T-helper 22 cell (primary cell): Measurements from ENCODE around the gene UTP15.
A peak's percentile ranks its signal among the peaks of the same experiment; 100 is the strongest.

Experiments used
- DNase-seq: peaks from one replicate; pipeline ENCODE4 v3.0.0-alpha.2; 2020; ENCODE audit warnings: low read depth

Gene UTP15

DNA sequence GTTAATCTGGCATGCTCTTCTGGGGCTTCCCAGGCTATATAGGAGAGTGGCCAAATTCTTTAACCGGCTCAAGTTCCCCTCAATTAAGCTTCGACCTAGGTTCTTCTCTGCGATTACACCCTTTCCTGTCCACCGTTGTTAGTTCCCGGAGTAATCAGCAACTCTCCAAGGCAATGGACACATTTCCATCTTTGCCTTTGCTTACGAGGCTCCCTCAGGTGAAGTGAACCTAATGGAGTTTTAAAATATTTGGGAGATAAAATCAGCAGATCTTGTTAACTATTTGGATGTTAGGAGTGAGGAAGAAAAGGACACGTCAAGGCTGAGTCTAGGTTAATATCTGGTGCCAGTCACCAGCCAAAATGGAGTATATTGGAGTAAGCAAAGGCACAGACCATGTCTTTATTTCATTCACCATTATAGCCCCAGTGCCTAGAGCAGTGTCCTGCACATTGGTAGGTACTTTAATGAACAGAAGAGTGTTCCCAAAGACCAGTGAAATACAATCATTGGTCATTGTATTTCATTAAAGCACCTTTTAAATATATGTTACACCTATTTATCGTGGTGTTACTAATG is 515 bp downstream of the UTP15 start:
- no peak for DNase-seq

DNA sequence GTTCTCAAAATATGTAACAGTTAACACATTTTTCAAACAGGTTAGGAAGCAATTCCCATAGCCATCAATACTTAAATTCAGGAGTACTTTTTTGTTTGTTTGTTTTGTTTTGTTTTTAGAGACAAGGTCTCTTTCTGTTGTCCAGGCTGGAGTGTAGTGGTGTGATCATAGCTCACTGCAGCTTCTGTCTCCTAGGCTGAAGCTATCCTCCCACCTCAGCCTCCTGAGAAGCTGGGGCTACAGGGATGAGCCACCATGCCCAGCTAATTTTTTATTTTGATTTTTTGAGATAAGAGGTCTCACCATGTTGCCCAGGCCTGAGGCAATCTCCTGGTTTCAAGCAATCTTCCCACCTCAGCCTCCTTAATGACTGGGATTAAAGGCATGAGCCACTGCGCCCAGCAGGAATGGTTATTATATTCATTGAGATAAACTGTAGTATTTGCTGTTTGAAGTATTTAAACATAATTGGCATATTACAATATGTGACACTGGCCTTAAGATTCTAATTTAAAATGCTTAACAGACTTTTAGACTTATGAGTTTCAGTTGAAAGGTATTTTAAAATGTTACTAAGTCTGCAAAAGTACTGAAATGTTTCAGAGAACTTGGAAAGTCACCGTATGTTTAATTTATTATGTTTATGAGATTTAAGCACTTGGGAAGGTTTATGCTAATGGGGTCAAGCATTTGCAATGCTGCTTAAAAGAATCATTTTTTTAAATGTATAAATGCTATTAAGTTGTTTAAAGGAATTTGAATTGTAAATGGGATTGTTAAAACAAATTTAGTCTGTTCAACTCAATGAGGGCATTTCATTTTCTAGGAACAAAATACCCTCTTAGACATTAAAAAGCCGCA is 17.0 kb downstream of the UTP15 start:
- DNase-seq: no peak

DNA sequence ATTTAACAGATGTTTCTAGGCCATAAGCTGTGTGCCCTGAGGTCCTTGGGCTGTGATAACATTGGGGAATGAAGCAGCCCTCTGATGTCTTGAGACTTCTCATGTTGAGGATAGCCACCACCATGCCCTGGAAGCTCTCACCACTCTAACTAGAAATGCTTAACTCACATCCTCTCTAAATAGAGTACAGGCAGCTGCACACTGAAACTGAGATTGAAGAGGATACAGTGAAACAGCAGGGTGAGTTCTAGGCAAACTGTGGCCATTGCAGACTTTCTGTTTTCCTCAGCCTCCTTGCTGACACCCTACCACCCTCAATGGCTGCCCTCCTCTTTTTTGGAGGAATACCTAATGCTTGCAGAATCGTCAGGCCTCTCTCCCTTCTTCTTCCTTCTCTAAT is 22.4 kb downstream of the UTP15 start:
- no peak for DNase-seq

DNA sequence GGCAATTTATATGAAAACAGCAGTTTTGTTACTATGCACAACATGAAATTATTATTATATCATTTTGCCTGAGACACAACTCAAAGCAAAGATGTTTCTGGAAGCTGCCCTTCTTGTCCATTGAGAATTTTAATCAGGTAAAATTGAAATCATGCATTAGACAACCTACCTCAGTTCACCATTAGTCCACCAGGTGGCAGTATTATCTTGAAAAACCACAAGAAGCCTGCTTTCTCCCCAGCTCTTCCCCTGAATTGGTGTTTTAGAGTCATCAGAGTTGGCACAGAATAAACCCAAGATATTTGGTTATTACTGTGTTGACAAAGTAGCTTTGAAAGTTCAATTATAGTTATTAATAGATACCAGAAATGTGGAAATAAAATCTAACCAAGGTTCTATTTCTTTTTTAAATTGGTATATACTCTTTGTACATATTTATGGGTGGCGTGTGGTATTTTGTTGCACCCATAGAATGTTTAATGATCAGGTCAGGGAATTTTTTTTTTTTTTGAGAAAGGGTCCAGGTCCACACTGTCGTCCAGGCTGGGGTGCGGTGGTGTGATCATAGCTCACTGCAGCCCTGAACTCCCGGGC is 25.7 kb downstream of the UTP15 start:
- peak; percentile 7 for DNase-seq

DNA sequence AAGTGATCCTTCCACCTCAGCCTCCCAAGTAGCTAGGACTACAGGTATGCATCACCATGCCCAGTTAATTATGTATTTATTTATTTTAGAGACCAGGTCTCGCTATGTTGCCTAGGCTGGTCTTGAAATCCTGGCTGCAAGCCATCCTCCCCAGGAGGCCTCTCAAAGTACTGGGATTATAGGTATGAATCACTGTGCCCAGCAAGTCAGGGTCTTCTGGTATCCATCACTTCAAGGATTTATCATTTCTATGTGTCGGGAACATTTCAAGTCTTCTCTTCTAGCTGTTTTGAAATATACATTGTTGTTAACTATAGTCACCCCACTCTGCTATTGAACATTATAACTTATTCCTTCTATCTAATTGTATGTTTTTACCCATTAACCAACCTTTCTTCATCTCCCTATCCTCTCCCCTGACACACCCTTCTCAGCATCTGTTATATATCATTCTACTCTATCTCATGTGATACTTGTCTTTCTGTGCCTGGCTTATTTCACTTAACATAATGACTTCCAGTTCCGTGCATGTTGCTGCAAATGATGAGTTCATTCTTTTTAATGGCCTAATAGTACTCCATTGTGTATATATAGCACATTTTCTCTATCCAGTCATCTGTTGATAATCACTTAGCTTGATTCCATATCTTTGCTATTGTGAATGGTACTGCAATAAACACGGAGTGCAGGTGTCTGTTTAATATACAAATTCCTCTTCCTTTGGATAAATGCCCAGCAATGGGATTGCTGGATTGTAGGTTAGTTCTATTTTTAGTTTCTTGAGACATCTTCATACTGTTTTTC is 26.4 kb downstream of the UTP15 start:
- no peak for DNase-seq

DNA sequence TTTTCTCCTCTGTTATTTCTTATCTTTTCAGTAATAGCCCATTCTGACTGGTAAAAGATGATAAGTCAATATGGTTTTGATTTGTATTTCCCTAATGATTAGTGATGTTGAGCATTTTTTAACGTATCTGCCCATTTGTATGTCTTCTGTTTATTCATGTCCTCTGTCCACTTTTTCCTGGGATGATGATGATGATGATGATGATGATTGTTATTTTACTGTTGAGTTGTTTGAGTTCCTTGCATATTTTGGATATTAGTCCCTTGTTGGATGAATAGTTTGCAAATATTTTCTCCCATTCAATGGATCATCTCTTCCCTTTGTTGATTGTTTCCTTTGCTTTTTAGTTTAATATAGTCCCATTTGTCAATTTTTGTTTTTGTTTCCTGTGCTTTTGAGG is 27.0 kb downstream of the UTP15 start:
- DNase-seq: no peak

DNA sequence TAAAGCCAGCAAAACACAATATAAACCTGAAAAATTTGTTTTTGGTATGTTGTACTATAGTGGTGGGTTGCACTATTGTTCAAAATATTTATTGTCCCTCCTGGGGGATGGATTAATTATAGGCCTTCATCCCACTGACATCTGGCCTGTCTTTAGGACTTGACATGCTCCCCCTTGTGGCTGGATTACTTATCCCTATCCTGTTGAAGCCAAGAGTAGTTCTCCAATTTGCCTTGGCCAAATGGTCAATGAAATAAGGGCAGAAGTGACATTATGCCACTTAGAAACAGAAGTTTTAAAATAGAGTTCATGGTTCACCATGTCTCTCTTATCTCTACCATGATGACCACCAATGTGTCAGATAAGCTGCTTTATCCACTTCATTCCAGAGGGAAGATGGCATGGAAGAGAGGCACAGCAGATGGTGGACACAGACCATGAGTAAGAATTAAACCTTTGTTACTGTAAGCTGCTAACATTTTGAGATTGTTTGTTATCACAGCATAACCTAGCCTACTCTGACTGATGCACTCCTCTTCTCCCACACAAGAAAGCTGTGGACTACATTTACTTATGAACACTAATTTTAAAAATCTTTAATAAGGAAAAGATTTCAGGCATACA is 31.3 kb downstream of the UTP15 start:
- no peak for DNase-seq

DNA sequence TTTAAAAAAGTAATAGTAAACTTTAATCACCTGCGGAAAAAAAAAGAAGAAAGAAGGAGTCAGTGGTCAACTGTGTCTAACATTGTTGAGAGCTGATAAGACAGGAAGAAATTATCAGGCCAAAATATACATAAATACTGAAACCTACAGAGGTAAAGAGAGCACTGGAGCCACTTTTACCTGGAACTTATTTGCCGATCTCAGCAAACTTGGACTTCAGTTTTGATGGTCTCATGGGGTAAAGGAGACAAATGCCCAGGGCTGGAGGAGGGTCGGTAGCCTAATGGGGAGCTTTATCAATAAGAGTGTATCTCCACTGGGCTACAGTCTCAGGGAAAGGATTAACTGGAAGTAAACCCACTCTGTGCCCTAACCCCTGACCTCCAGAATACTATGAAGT is 33.8 kb downstream of the UTP15 start:
- no peak for DNase-seq

DNA sequence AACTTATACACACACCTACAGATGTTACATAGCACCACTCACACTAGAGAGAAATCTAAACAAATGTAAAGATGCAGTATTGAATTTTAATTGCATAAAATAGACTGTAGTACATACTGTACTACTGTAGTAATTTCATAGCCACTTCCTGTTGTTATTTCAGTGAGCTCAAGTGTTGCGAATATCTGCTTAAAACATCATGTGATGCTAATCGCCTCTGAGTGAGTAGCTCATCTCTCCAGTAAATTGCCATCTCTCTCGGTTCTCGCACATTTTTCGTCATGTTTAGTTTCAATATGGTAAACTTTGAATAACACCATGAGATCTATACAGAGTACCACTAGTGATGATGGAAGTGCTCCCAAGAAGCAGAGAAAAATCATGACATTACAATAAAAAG is 38.5 kb downstream of the UTP15 start:
- DNase-seq: no peak

DNA sequence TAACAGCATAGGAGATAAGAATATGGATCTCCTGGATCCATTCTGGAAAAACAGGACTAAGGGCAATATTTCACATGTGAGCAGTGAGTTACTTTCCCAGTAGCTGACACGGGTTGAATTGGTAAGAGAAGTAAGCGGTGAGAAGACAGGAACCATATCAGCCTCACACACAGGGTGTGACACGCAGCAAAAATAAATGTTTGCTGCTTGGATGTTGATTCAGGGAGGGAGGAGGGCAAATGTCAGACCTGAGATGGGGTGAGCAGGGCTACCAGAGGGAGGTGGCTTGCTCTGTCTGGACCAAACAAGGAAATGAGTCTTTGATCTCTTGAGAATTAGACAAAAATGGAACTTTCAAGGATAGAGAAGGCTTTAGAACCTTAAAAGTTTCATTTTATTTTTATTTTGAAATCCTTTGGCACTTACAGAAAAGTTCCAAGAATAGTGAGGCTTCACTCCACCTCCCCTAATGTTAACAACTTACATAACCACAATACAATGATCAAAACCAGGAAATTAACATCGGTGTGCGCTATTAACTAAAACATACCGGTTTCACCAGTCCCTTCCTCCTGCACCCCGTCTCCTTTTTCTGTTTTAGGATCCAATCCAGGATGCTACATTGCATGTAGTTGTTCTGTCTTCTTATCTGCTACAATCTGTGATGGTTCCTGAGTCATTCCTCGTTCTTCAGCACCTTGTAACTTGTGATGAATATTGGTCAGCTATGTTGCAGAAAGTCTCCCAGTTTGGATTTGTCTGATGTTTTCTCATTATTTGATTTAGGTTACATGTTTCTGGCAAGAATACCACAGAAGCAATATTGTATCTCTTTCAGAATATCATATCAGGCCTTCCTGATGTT is 39.9 kb downstream of the UTP15 start:
- no peak for DNase-seq

DNA sequence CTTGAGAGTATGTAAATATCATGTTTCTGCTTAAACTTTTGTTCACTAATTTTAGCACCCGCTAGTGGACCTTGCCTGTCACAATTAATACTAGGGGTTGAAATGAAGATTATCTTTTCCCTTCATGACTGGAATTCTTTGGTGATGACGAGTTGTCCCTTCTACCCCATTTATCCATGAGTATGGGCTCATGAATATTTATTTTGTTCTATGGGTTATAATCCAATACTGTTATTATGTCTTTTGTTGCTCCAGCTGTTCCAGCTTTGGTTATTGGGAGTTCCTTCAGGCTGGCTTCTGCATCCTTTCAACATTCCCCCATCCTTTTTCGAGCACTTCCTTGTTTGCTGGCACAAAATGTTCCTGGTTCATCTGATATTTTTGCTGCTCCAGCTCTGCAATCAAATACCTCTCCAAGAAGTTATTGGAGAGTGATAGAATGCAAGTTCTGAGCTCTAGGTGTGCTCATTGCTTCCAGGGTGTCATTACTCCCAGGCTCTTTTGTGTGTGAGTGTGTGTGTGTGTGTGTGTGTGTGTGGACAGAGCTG is 40.7 kb downstream of the UTP15 start:
- no peak for DNase-seq

DNA sequence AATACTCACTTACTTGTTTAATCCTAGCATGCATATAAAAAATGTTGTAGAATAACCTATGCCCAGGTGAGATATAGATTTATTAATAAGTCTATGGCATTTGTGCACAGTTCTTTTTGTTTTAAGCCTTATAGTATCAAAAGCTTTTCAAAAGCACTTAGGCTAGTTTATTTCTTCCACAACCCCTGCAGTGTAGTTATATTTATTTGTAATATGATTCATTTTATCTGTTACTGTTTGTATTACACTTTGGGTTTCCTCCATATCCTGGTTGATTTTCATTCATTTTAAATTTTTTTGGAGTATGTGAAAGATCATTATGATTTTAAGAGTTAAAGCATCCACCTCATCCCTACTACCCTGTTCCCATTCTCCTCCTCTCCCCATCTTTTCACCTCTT is 41.7 kb downstream of the UTP15 start:
- DNase-seq: no peak

DNA sequence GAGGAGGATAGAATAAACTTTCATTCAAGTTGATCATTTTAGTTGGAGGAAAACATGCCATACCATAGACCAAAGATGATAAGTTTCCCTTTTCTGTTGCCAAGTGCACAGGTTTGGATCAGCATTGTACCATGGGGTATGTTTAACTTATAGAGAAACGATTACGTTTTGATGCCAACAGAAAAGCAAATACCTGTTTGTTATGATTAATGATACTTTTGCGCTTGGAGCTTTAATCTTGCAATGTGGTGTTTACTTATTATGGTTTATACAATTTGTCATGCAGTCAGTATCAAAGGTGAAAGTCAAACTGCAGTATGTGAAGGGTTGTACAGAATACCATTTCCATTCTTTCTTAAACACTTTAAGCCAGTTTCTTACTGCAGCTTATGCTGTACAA is 47.3 kb downstream of the UTP15 start:
- no peak for DNase-seq

DNA sequence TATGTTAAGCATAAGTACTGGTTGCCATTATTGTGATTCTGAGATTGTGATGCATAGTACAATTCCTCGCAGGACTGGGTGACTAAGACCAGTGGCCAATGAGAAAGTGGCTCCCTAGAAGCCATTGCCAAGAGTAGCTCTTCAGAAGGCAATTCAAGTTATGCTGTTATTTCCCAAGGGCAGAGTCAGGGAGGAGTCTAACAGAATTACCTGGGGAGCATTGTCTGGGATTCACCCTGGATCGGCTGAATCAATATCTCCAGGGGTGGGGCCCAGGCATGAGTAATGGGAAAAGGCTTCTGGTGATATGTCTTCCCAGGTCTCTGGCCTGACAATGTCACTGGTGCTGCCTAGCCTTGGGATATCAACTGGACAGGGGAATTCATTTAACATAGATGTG is 49.5 kb downstream of the UTP15 start:
- no peak for DNase-seq

DNA sequence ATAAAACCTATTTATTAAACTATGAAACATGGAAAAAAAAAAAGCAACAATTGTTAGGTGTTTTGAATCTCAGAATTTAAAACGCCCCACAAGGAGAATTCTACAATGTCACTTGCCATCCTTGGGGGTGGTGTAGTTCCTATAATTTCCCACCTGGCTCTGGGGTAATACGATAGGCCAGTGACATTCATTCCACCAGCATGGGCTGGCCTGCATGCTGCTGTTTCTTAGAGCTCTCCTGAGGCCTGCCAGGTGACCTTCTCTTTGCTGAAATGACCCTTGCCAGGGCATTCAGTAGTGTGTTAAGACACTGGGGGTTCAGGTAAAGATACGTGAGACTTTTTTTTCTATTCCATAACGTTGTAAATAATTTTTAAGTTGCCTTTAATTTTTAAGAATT is 50.4 kb downstream of the UTP15 start:
- no peak for DNase-seq

DNA sequence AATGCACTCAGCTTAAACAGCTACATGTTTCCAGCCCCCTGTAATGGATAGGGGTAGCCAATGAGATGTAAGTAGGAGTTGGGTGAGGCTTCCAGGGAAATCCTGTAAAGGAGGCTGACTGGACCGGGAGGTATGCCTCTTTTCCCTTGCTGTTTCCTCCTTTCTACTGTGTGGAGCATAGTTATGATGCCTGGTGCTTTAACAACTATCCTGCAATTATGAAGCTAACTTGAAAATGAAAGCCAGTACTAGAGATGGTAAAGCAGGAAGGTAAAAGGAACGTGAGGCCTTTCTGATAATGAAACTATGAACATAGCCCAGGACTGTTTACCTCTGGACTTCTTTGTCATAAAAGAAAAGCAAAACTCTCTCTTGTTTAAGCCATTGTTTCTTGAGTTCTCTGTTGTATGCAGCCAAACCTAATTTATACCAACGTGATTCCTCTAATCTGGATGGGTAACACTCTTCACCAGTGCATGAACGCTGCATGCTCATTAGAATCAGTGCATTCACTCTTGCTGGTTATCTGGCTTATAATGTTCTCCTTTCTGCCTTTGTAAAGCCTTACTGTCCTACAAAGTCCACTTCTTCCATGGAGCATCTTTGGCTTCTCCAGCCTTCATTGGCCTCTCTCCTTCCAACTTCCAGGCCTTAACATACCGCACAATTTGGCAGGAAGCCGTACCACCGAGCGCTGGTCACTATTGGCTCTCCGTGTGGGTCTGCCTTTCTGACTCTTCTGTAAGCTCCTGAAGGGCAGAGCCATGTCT is 52.2 kb downstream of the UTP15 start:
- DNase-seq: no peak

DNA sequence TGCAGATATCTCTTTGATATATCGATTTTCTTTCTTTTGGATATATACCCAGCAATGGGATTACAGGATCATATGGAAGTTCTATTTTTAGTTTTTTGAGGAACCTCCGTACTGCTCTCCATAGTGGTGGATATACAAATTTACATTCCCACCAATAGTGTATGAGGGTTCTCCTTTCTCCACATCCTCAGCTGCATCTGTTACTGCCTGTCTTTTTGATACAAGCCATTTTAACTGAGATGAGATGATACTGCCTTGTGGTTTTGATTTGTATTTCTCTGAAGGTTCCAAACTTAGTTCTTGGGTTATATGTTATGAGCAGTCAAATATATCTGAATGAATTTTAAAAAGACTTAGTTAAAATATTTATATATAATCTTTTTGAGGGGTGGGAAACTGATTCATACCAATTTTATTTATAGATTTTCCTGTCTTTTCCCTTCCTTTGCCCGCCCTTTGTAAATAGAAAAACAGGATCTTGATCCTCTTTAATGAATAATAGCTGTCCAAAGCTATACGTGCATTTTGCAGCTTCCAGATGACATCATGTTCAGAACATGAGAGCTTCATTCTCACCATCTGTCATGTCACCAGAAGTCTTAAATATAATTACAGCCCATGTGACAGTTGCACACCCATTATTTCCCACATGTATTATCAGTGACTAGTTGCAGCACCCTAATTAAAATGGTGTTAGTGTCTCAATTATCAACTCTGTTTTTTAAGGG is 54.2 kb downstream of the UTP15 start:
- no peak for DNase-seq

DNA sequence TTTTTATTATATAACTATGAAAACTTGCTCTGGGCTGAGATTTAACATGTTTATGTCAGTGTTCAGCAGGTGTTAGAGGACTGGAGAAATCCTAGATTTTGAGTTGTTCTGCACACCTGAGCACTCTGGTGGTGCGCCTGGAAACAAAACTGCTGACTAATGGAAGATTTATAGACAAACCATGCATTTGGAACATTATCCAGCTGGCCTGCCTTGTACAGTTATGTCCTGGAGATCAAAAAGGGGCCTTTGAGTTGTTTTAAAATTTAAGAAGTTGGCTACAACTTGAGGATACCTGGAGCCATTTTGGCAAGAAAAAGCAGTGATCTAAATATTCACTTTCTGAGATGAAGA is 54.8 kb downstream of the UTP15 start:
- no peak for DNase-seq

DNA sequence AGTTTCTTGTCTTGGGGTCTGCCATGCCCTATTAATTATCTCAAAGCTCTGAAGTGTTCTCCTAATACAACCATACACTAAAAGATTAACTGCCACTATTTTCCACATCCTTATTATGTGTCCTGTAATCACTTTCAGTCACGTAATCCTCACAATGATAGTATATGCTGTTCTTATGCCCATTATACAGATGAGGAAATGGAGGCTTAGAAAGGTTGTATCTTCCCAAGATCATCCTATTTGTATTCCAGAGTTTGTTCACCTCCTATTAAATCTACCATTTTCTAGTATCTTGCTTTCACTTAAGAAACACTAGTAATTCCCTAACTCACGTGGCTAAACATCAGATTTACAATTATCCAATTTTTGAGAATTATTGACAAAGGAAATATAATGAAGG is 57.5 kb downstream of the UTP15 start:
- DNase-seq: no peak
